ENCODE results near the gene UNG. TPM values are rescaled to one million over a fixed set of nuclear protein-coding genes. Genes with fewer than 3 reads are reported as not detected.

UNG gene
- total RNA-seq, 2 donors from 2014 or later: 9.1 to 11.0 TPM

GRCh38 chr12:109089683-109090082, 7.7 kb upstream of the UNG start:
- Histone ChIP-seq H3K27ac (no peak overlapping the region), H3K36me3 (peaks cover 28% of the 10 kb centered on the region), H3K4me1 (ENCODE audit: control insufficient read depth in 1 of 2, low read depth in 2 of 2) (peaks cover 5 to 16% of the 10 kb centered on the region in 2 donors), H3K9me3 (no peaks in the 10 kb centered on the region), H3K27me3 (replicated peaks; ENCODE audit: insufficient read depth) (no peaks in the 10 kb centered on the region), H3K4me3 (no peak overlapping the region)
- DNase-seq (ENCODE audit: low spot score): no peak
- no peak for ATAC-seq (ENCODE audit: insufficient number of reproducible peaks, low FRiP score, low read depth)
- no peak for TF ChIP-seq CTCF (IDR thresholded peaks at IDR 0.05)

DNA sequence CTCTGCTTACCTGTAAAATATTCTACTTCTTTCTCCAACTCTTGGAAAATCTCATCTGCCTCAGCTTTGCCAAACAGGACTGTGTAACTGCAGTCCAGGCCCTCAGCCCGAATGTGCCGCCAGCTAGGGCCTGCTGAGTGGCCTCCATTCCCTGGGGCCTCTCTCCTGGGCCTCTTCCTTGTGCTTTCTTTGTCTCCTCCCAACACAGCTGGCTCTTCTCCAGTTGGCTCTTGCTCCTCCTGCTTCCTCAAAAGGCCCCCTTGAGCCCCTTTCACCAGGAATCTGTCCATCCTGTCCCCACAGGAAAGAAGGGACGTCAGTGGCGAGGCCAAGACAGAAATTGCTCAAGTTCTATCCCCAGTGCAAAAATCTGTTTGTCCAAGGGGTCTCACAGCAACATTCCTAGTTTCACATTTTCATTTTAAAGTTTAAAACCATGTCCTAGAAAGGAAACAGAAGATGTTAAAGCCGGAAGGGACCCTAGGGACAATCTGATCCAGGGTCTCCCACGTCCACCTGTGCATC, 4.8 kb upstream of the UNG start:
- no peak for DNase-seq (ENCODE audit: low spot score)
- no peak for ATAC-seq (ENCODE audit: insufficient number of reproducible peaks, low FRiP score, low read depth)
- Histone ChIP-seq H3K36me3 (peaks cover 12% of the 10 kb centered on the region), H3K4me3 (peak overlapping the region; percentile 78), H3K27me3 (replicated peaks; ENCODE audit: insufficient read depth) (no peaks in the 10 kb centered on the region), H3K9me3 (no peaks in the 10 kb centered on the region), H3K4me1 (ENCODE audit: control insufficient read depth in 1 of 2, low read depth in 2 of 2) (peaks cover 9 to 21% of the 10 kb centered on the region in 2 donors), H3K27ac (peak overlapping the region; percentile 63 to 74)
- TF ChIP-seq CTCF (IDR thresholded peaks at IDR 0.05): no peak

DNA sequence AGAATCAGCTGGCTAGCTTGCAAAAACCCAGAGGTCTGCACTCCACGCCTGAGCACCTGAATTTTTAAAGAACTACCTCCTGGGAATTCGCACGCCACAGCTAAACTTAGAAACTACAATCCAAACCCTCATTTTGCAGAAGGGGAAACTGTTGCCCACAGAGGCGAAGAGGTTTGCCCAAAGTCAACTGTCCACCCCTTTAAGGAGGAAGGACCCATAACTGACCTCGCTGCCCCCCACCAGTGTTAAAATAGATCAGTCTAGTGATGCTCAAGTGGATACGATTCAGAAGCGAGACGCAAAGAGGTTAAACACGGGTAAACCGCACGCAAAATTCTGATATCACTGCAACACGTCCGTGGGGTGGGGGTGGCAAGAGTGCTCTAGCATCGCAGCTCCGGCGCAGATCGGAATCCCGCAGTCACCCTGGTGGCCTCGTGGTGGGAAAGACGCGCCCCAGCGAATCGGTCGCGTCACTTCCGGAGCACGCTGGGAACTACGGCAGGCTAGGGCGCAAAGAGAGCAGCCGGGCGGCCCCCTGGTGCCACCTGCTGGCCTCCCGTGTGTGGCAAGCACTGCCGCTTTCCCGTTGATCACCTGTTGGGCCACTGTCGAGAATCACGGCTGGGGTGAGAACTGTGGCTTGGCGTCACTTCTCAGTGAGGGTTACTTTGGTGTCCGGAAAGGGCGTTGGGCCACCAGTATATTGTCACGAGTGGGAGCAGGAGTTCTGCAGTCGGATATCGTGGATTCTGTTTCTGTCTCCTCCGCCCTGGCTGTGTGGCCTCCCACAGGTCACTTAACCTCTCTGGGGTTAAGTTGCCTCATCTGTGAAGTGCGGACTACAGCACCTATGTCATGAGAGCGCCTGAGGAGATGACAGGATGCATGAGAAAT, 4.1 kb upstream of the UNG start, which contains the start of gene ALKBH2:
Gene ALKBH2 (minus strand): TSS at position 451 of the 897 bp plus-strand sequence. CDS start 686 bp downstream, outside the sequence.
- peaks cover 7% of the 10 kb centered on the region for H3K36me3 ChIP-seq
- peak within 1 kb of the TSS; percentile 63 to 74 for H3K27ac ChIP-seq
- TF ChIP-seq CTCF (IDR thresholded peaks at IDR 0.05): peak; percentile 98
- H3K27me3 ChIP-seq (replicated peaks; ENCODE audit: insufficient read depth): no peaks in the 10 kb centered on the region
- ATAC-seq (ENCODE audit: insufficient number of reproducible peaks, low FRiP score, low read depth) (peak; percentile 64), DNase-seq (ENCODE audit: low spot score) (peak; percentile 72)
- H3K4me1 ChIP-seq (ENCODE audit: control insufficient read depth in 1 of 2, low read depth in 2 of 2): peaks cover 10 to 23% of the 10 kb centered on the region in 2 donors
- peak within 1 kb of the TSS; percentile 78 for H3K4me3 ChIP-seq
- H3K9me3 ChIP-seq: no peaks in the 10 kb centered on the region

GRCh38 chr12:109097140-109097434, 310 bp upstream of the UNG start:
- H3K4me1 ChIP-seq (ENCODE audit: control insufficient read depth in 1 of 2, low read depth in 2 of 2): peaks cover 21 to 38% of the 10 kb centered on the region in 2 donors
- no peaks in the 10 kb centered on the region for H3K9me3 ChIP-seq
- ATAC-seq (ENCODE audit: insufficient number of reproducible peaks, low FRiP score, low read depth) (no peak), DNase-seq (ENCODE audit: low spot score) (no peak)
- H3K36me3 ChIP-seq: no peaks in the 10 kb centered on the region
- H3K27me3 ChIP-seq (replicated peaks; ENCODE audit: insufficient read depth): no peaks in the 10 kb centered on the region
- H3K4me3 ChIP-seq: no peak overlapping the region
- H3K27ac ChIP-seq: no peak overlapping the region
- TF ChIP-seq CTCF (IDR thresholded peaks at IDR 0.05): no peak

GRCh38 chr12:109098183-109098604, 797 bp downstream of the UNG start:
- no peak for DNase-seq (ENCODE audit: low spot score)
- no peak for TF ChIP-seq CTCF (IDR thresholded peaks at IDR 0.05)
- H3K9me3 ChIP-seq: no peaks in the 10 kb centered on the region
- H3K27me3 ChIP-seq (replicated peaks; ENCODE audit: insufficient read depth): no peaks in the 10 kb centered on the region
- ATAC-seq (ENCODE audit: insufficient number of reproducible peaks, low FRiP score, low read depth): peak; percentile 36
- peak overlapping the region; percentile 82 to 85 for H3K27ac ChIP-seq
- peaks cover 16 to 28% of the 10 kb centered on the region in 2 donors for H3K4me1 ChIP-seq (ENCODE audit: control insufficient read depth in 1 of 2, low read depth in 2 of 2)
- peak overlapping the region; percentile 83 for H3K4me3 ChIP-seq
- H3K36me3 ChIP-seq: peaks cover 5% of the 10 kb centered on the region

All from thoracic aorta (tissue), 2 donors.